Endodermal cell (in vitro differentiated cells): Measurements from ENCODE around the gene SRMS. TPM values are rescaled to one million over a fixed set of nuclear protein-coding genes. Genes with fewer than 3 reads are reported as not detected.
A peak's percentile ranks its signal among the peaks of the same experiment; 100 is the strongest.

Experiments used
- DNase-seq: peaks from one replicate; pipeline ENCODE4 v3.0.0-alpha.2; 2017
- H3K27ac ChIP-seq: 2 replicates; pipeline ENCODE4 v1.5.1; 2013; ENCODE audit warnings: mild to moderate bottlenecking, low read depth, low read length, moderate library complexity
- H3K27me3 ChIP-seq: 2 replicates; pipeline ENCODE4 v1.6.1; 2013; ENCODE audit warnings: mild to moderate bottlenecking, low read length, moderate library complexity; ENCODE audit not compliant: insufficient read depth, control insufficient read depth, poor library complexity, severe bottlenecking
- H3K36me3 ChIP-seq: 2 replicates; pipeline ENCODE4 v1.7.0; 2013; ENCODE audit warnings: mild to moderate bottlenecking, low read length, moderate library complexity; ENCODE audit not compliant: control insufficient read depth, insufficient read depth
- H3K4me1 ChIP-seq: one replicate; pipeline ENCODE4 v1.7.0; 2013; ENCODE audit warnings: low read length; ENCODE audit not compliant: control insufficient read depth, insufficient read depth
- H3K4me3 ChIP-seq: 2 replicates; pipeline ENCODE4 v1.5.1; 2013; ENCODE audit warnings: mild to moderate bottlenecking, low read length, moderate library complexity
- H3K9ac ChIP-seq: 2 replicates; pipeline ENCODE4 v1.6.1; 2013; ENCODE audit warnings: mild to moderate bottlenecking, low read length, moderate library complexity; ENCODE audit not compliant: poor library complexity, severe bottlenecking; ENCODE audit errors: extremely low read depth
- H3K9me3 ChIP-seq: 2 replicates; pipeline ENCODE4 v1.6.1; 2013; ENCODE audit warnings: mild to moderate bottlenecking, low read length, moderate library complexity; ENCODE audit not compliant: control insufficient read depth
- H3K27ac Mint-ChIP-seq: 2 replicates; pipeline ENCODE4 v1.8.0; 2020; ENCODE audit warnings: mixed read lengths
- H3K27me3 Mint-ChIP-seq: 2 replicates; pipeline ENCODE4 v1.8.0; 2021; ENCODE audit warnings: mild to moderate bottlenecking, mixed read lengths; ENCODE audit not compliant: insufficient read depth
- H3K36me3 Mint-ChIP-seq: 2 replicates; pipeline ENCODE4 v1.8.0; 2020; ENCODE audit warnings: low read depth, mixed read lengths
- H3K4me1 Mint-ChIP-seq: 2 replicates; pipeline ENCODE4 v1.8.0; 2020; ENCODE audit warnings: mixed read lengths
- H3K4me3 Mint-ChIP-seq: 2 replicates; pipeline ENCODE4 v1.8.0; 2020; ENCODE audit warnings: mild to moderate bottlenecking, moderate library complexity, mixed read lengths
- H3K9me3 Mint-ChIP-seq: 2 replicates; pipeline ENCODE4 v1.8.0; 2020; ENCODE audit warnings: mild to moderate bottlenecking, mixed read lengths
- CTCF ChIP-seq: fragments of 200-600 bp; sonication (generic); conservative IDR thresholded peaks from 2 replicates; pipeline ENCODE4 v1.5.0; 2021; ENCODE audit warnings: antibody characterized with exemption, mild to moderate bottlenecking
- WGBS, 2 experiments: methylation state at CpG; one replicate each; pipeline versions ENCODE4 v1.1.5 to v1.1.7; 2013; ENCODE audit warnings: missing lambda C conversion rate in 2 of 2, mixed read lengths in 1 of 2; ENCODE audit not compliant: insufficient coverage in 1 of 2, insufficient read length in 1 of 2; 5-methylcytosine and 5-hydroxymethylcytosine counted together
- total RNA-seq, 2 donors: library from RNA; stranded (reverse); fragmentation: NEBNext Ultra II Directional in 1 of 2; extraction: Animal tissue kit (Norgen Biotek cat#: 25700) in 1 of 2; gene quantifications; 2 replicates in 1 of 2; 3 replicates in 1 of 2; pipeline ENCODE4 v1.2.1, GENCODE V29; 2021

The SRMS gene
- total RNA-seq, 2 donors from 2014 or later, result not detected

DNA sequence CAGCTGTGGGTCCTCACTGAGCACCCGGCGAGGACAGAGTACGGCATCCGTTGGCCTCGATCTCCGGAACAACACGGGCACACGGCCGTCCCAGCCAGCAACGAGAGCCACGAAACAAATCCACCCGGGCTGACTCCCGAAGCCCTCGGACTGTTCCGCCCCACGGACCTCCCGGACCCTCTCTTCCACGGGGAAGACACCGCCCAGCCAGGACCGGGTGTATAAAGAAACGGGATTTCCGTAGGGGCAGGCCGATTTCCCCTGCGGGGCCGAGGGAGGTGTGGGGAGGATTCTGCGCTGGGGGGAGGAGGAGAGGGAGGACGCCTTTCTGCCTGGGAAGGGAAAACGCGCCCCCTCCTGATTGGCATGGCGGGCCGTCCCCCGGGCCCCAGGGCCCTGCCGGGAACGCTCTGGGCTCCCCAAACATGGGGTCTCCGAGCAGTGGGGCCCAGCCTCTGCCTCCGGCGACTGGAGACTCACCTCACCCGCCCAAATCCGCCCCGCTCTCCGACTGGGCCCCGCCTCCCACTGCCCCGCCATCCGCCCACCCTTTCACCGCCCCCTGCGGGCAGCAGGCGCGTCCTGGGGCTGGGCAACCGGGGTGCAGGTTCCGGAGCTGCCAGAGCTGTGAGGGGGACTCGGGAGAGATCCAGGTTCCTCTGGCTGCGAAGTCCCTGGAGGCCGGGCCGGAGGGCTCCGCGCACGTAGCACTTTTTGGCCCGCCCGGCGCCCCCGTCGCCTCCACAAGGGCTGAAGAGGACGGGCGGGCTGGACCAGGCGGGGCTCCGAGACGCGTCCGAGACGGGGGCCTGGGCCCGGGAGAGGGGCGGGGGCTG, 27.7 kb downstream of the SRMS start:
- H3K27me3 Mint-ChIP-seq, result peaks cover 14% of the 10 kb centered on the region
- DNase-seq, result peak; percentile 90
- H3K4me1 Mint-ChIP-seq, result peaks cover 2% of the 10 kb centered on the region
- Histone ChIP-seq H3K27ac (peak overlapping the region; percentile 53), H3K9me3 (peaks cover 12% of the 10 kb centered on the region), H3K27me3 (peaks cover 5% of the 10 kb centered on the region), H3K4me3 (peak overlapping the region; percentile 92), H3K36me3 (peaks cover 20% of the 10 kb centered on the region), H3K9ac (peak overlapping the region; percentile 20), H3K4me1 (no peaks in the 10 kb centered on the region)
- H3K36me3 Mint-ChIP-seq, result peaks cover 20% of the 10 kb centered on the region
- H3K9me3 Mint-ChIP-seq, result peaks cover 7% of the 10 kb centered on the region
- peak; percentile 56 for TF ChIP-seq CTCF
- WGBS, 2 experiments, result 14 to 19% methylated on average over 42 to 72 of the region's 72 CpGs
- peak overlapping the region; percentile 86 for H3K4me3 Mint-ChIP-seq
- no peak overlapping the region for H3K27ac Mint-ChIP-seq

DNA sequence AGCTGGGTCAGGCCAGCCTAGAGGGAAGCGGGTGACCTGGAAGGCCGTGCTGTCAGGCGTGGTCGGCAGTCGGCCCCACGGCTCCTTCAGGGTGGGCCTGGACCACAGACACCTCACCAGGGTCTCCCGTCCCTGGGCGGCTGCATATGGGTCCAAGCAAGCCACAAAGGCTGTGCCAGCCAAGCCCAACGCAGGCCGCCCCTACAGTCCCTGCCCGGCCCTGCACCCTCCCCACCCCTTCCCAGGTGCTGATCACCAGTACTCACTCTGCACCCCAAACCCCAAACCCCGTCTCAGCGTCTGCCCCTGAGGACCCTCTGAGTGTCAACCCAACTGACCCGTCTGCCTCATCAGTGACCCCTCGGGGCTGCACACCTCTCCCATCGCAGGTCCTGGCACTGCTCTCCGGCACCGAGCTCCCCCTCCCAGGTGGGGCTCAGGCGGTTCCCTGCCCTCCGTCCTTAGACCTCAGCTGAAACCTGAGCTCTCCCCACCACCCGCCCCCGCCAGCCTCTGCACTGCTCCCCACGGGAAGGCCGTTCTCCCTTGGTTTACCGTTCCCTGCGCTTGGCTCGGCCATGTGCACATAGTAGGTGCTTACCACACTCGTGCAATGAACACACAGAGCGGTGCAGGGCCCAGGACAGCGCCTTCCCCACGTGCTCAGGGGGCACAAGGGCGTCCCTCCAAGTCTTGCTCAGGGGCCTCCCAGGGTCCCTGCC, 28.4 kb downstream of the SRMS start:
- no peak overlapping the region for H3K9ac ChIP-seq
- peaks cover 12% of the 10 kb centered on the region for H3K9me3 Mint-ChIP-seq
- DNase-seq, result peak; percentile 69
- peaks cover 17% of the 10 kb centered on the region for H3K36me3 Mint-ChIP-seq
- peak; percentile 6 for TF ChIP-seq CTCF
- peaks cover 20% of the 10 kb centered on the region for H3K36me3 ChIP-seq
- WGBS, 2 experiments, result 83 to 90% methylated on average over 15 to 32 of the region's 32 CpGs
- H3K4me3 ChIP-seq, result peak overlapping the region; percentile 92
- no peak overlapping the region for H3K27ac ChIP-seq
- H3K27me3 ChIP-seq, result peaks cover 5% of the 10 kb centered on the region
- H3K4me1 ChIP-seq, result no peaks in the 10 kb centered on the region
- H3K4me3 Mint-ChIP-seq, result peak overlapping the region; percentile 86
- H3K9me3 ChIP-seq, result peaks cover 12% of the 10 kb centered on the region
- peaks cover 2% of the 10 kb centered on the region for H3K4me1 Mint-ChIP-seq
- peaks cover 15% of the 10 kb centered on the region for H3K27me3 Mint-ChIP-seq
- no peak overlapping the region for H3K27ac Mint-ChIP-seq

GRCh38 chr20:63518351-63518861, 29.1 kb downstream of the SRMS start:
- Mint-ChIP-seq H3K27ac (no peak overlapping the region), H3K4me1 (peaks cover 2% of the 10 kb centered on the region), H3K27me3 (peaks cover 15% of the 10 kb centered on the region), H3K36me3 (peaks cover 12% of the 10 kb centered on the region), H3K4me3 (peak overlapping the region; percentile 86), H3K9me3 (peaks cover 10% of the 10 kb centered on the region)
- H3K4me3 ChIP-seq, result no peak overlapping the region
- H3K27me3 ChIP-seq, result peaks cover 5% of the 10 kb centered on the region
- WGBS, 2 experiments, result 74 to 76% methylated on average over 14 to 20 of the region's 20 CpGs
- DNase-seq, result no peak
- H3K9ac ChIP-seq, result no peak overlapping the region
- no peak overlapping the region for H3K27ac ChIP-seq
- H3K36me3 ChIP-seq, result peaks cover 16% of the 10 kb centered on the region
- peaks cover 7% of the 10 kb centered on the region for H3K9me3 ChIP-seq
- no peaks in the 10 kb centered on the region for H3K4me1 ChIP-seq
- TF ChIP-seq CTCF, result peak; percentile 48
